ENCODE data around the gene CCDC136.

CCDC136 gene

GRCh38 chr7:128836729-128837348, 45.1 kb downstream of the CCDC136 start:
- TF ChIP-seq CTCF (IDR thresholded peaks at IDR 0.05; ENCODE audit: low read depth, low read length), result no peak
- no peak for DNase-seq (ENCODE audit: extremely low read depth, low read depth)

- no peak for DNase-seq (ENCODE audit: extremely low read depth, low read depth)
- TF ChIP-seq CTCF (IDR thresholded peaks at IDR 0.05; ENCODE audit: low read depth, low read length), result no peak
Measured at GRCh38 chr7:128837521-128837921, 45.8 kb downstream of the CCDC136 start.

- no peak for DNase-seq (ENCODE audit: extremely low read depth, low read depth)
- TF ChIP-seq CTCF (IDR thresholded peaks at IDR 0.05; ENCODE audit: low read depth, low read length), result no peak
Measured at GRCh38 chr7:128838109-128838779, 46.5 kb downstream of the CCDC136 start.

GRCh38 chr7:128838981-128839731, 47.4 kb downstream of the CCDC136 start:
- no peak for TF ChIP-seq CTCF (IDR thresholded peaks at IDR 0.05; ENCODE audit: low read depth, low read length)
- DNase-seq (ENCODE audit: extremely low read depth, low read depth), result no peak

- no peak for DNase-seq (ENCODE audit: extremely low read depth, low read depth)
- TF ChIP-seq CTCF (IDR thresholded peaks at IDR 0.05; ENCODE audit: low read depth, low read length), result no peak
Measured at GRCh38 chr7:128839751-128840177, 48.0 kb downstream of the CCDC136 start.

- no peak for TF ChIP-seq CTCF (IDR thresholded peaks at IDR 0.05; ENCODE audit: low read depth, low read length)
- no peak for DNase-seq (ENCODE audit: extremely low read depth, low read depth)
Measured at GRCh38 chr7:128840326-128841170, 48.8 kb downstream of the CCDC136 start.

Measured in AG09319 (cell line).